A549 (cell line): ENCODE data around the gene LAGE3. TPM values are rescaled to one million over a fixed set of nuclear protein-coding genes. Genes with fewer than 3 reads are reported as not detected.

ENCODE experiments used
- ATAC-seq, 2 experiments: fragments of 200-7000 bp in 1 of 2; fragments of >200 bp in 1 of 2; cut with Nextera tagmentation in 1 of 2; cut with Tn5 transposase in 1 of 2; 3 replicates each; pipeline versions ENCODE4 v1.8.0 to v1.9.1; 2018 to 2020; ENCODE audit warnings: mild to moderate bottlenecking in 1 of 2, moderate library complexity in 1 of 2
- CTCF ChIA-PET: fragments of 300-600 bp; sonication (Branson Sonifier 250); formaldehyde crosslinking; extraction: SDS; loops from one replicate; lab custom pipeline; 2021; ENCODE audit warnings: antibody characterized with exemption, inconsistent platforms; lab: Yijun Ruan, JAX
- POLR2A ChIA-PET: fragments of 350-600 bp; formaldehyde crosslinking; extraction: SDS; loops from one replicate; lab custom pipeline; 2021; ENCODE audit warnings: antibody characterized with exemption, inconsistent platforms; lab: Yijun Ruan, JAX
- DNase-seq, 2 experiments: peaks; one replicate each; pipeline versions ENCODE4 v3.0.0 to v3.0.0-alpha.2; 2011 to 2016; ENCODE audit warnings: low read depth in 1 of 2, low spot score in 1 of 2
- FAIRE-seq: peaks from 2 replicates; lab custom pipeline; 2011; peaks lifted over from hg19 to GRCh38; lab: Jason Lieb, UNC
- H3K27ac ChIP-seq, 2 experiments: fragments of >200 bp; sonication (Bioruptor Twin); formaldehyde crosslinking; 3 replicates each; pipeline ENCODE4 v1.5.1; 2016 to 2017
- H3K4me1 ChIP-seq: fragments of >200 bp; sonication (Bioruptor Twin); formaldehyde crosslinking; 3 replicates; pipeline ENCODE4 v1.6.1; 2016
- H3K4me2 ChIP-seq: fragments of >200 bp; sonication (Bioruptor Twin); formaldehyde crosslinking; 3 replicates; pipeline ENCODE4 v1.6.1; 2016
- H3K4me3 ChIP-seq: fragments of >200 bp; sonication (Bioruptor Twin); formaldehyde crosslinking; 3 replicates; pipeline ENCODE4 v1.5.1; 2016
- H3K9me3 ChIP-seq: fragments of >200 bp; sonication (Bioruptor Twin); formaldehyde crosslinking; 3 replicates; pipeline ENCODE4 v1.6.1; 2016
- CHD4 ChIP-seq: fragments of 200-600 bp; sonication (generic); IDR thresholded peaks from 2 replicates; pipeline ENCODE4 v1.6.1; 2016; ENCODE audit warnings: antibody characterized with exemption, mild to moderate bottlenecking, borderline replicate concordance
- EHF ChIP-seq: fragments of 250-450 bp; sonication (Bioruptor Pico); IDR thresholded peaks from 2 replicates; pipeline ENCODE4 v1.5.0; 2020; ENCODE audit warnings: mild to moderate bottlenecking
- EHMT2 ChIP-seq: fragments of 200-600 bp; sonication (generic); IDR thresholded peaks from 2 replicates; pipeline ENCODE4 v1.6.1; 2016; ENCODE audit warnings: antibody characterized with exemption, low read depth, mild to moderate bottlenecking, moderate library complexity
- ESRRA ChIP-seq: fragments of 150-350 bp; IDR thresholded peaks from 2 replicates; pipeline ENCODE4 v1.6.1; 2014; ENCODE audit warnings: mild to moderate bottlenecking, low read length, borderline replicate concordance
- FOSL2 ChIP-seq, 2 experiments: fragments of 450-650 bp in 1 of 2; fragments of >200 bp in 1 of 2; sonication (Bioruptor Twin) in 1 of 2; formaldehyde crosslinking; IDR thresholded peaks; 2 replicates each; pipeline versions ENCODE4 v1.5.0 to v1.6.1; 2016 to 2020; ENCODE audit warnings: mild to moderate bottlenecking in 1 of 2, moderate library complexity in 1 of 2
- GATA3 ChIP-seq: IDR thresholded peaks from 2 replicates; pipeline ENCODE4 v1.6.1; 2012; ENCODE audit warnings: borderline replicate concordance
- HDAC2 ChIP-seq: fragments of 200-600 bp; sonication (generic); IDR thresholded peaks from 2 replicates; pipeline ENCODE4 v1.6.1; 2016
- HEYL ChIP-seq: fragments of 250-450 bp; sonication (Bioruptor Pico); IDR thresholded peaks from 2 replicates; pipeline ENCODE4 v1.8.0; 2021; ENCODE audit warnings: mild to moderate bottlenecking, moderate library complexity
- HMGXB4 ChIP-seq: fragments of 250-450 bp; sonication (Bioruptor Pico); IDR thresholded peaks from 2 replicates; pipeline ENCODE4 v1.5.0; 2021; ENCODE audit warnings: mild to moderate bottlenecking, moderate library complexity, borderline replicate concordance
- HOXB5 ChIP-seq: fragments of 250-450 bp; sonication (Bioruptor Pico); IDR thresholded peaks from 2 replicates; pipeline ENCODE4 v1.5.0; 2020; ENCODE audit warnings: mild to moderate bottlenecking, moderate library complexity
- JUN ChIP-seq, 2 experiments: fragments of >200 bp; sonication (Bioruptor Twin); formaldehyde crosslinking; IDR thresholded peaks; 2 replicates in 1 of 2; 3 replicates in 1 of 2; pipeline ENCODE4 v1.6.1; 2016 to 2017
- KDM1A ChIP-seq: fragments of 200-600 bp; sonication (generic); IDR thresholded peaks from 2 replicates; pipeline ENCODE4 v1.6.1; 2016; ENCODE audit warnings: low read depth, mild to moderate bottlenecking
- NFE2L2 ChIP-seq: fragments of 150-350 bp; conservative IDR thresholded peaks from 2 replicates; pipeline ENCODE4 v1.6.1; 2014; ENCODE audit warnings: low read length
- NPAS2 ChIP-seq: fragments of 250-450 bp; sonication (Bioruptor Pico); IDR thresholded peaks from 2 replicates; pipeline ENCODE4 v1.8.0; 2022; ENCODE audit warnings: mild to moderate bottlenecking, moderate library complexity, borderline replicate concordance
- NR3C1 ChIP-seq: fragments of >200 bp; sonication (Bioruptor Twin); formaldehyde crosslinking; IDR thresholded peaks from 3 replicates; pipeline ENCODE4 v1.6.1; 2017
- POLR2AphosphoS2 ChIP-seq: conservative IDR thresholded peaks from 2 replicates; pipeline ENCODE4 v1.6.1; 2012; ENCODE audit warnings: low read length, improper control_type of control experiment, inconsistent platforms
- RAD21 ChIP-seq, 2 experiments: fragments of >200 bp in 1 of 2; sonication (Bioruptor Twin) in 1 of 2; formaldehyde crosslinking in 1 of 2; IDR thresholded peaks in 1 of 2; conservative IDR thresholded peaks in 1 of 2; 2 replicates in 1 of 2; 3 replicates in 1 of 2; pipeline ENCODE4 v1.6.1; 2012 to 2018; ENCODE audit warnings: inconsistent platforms in 1 of 2
- REST ChIP-seq: fragments of 200-600 bp; sonication (generic); IDR thresholded peaks from 2 replicates; pipeline ENCODE4 v1.6.1; 2016; ENCODE audit warnings: antibody characterized with exemption, mild to moderate bottlenecking, moderate library complexity
- RFX5 ChIP-seq: fragments of 450-650 bp; IDR thresholded peaks from 2 replicates; pipeline ENCODE4 v1.7.1; 2014; ENCODE audit warnings: antibody characterized with exemption, mild to moderate bottlenecking, moderate library complexity
- RNF2 ChIP-seq: fragments of 200-600 bp; sonication (generic); IDR thresholded peaks from 2 replicates; pipeline ENCODE4 v1.6.1; 2016; ENCODE audit warnings: low read depth, mild to moderate bottlenecking, antibody characterized with exemption, moderate library complexity, borderline replicate concordance
- ZFP36 ChIP-seq: fragments of 450-650 bp; IDR thresholded peaks from 2 replicates; pipeline ENCODE4 v1.6.1; 2014; ENCODE audit warnings: borderline replicate concordance; ENCODE audit not compliant: partially characterized antibody
- ZNF302 ChIP-seq: fragments of 250-450 bp; sonication (Bioruptor Pico); IDR thresholded peaks from 2 replicates; pipeline ENCODE4 v1.9.0; 2021; ENCODE audit warnings: inconsistent platforms, mild to moderate bottlenecking, moderate library complexity
- WGBS: methylation state at CpG from one replicate; pipeline ENCODE4 v1.1.6; 2017; ENCODE audit errors: missing lambda C conversion rate; 5-methylcytosine and 5-hydroxymethylcytosine counted together
- polyA plus RNA-seq, 4 experiments: library from polyadenylated mRNA; depleted of rRNA in 3 of 4; stranded (reverse); fragments of >200 nt; fragmentation: RNase III in 1 of 4; extraction: RNeasy Plus Mini Kit Qiagen cat#74134 plus additional on column Dnase treatment in 1 of 4; gene quantifications; 2 replicates in 3 of 4; 3 replicates in 1 of 4; pipeline ENCODE4 v1.2.3, GENCODE V29; 2011 to 2017
- TF ChIP-seq, protein P1 (sequence below): fragments of >200 bp; sonication (Bioruptor Twin); formaldehyde crosslinking; IDR thresholded peaks from 2 replicates; pipeline ENCODE4 v1.6.1; 2016
- TF ChIP-seq, protein P2 (sequence below): fragments of 450-650 bp; IDR thresholded peaks from 2 replicates; pipeline ENCODE4 v1.6.1; 2014; ENCODE audit warnings: antibody characterized with exemption

Gene LAGE3
- polyA plus RNA-seq, 2 of the 4 experiments (the other 2 are of a cell fraction) = 20.6 to 49.7 TPM

GRCh38 chrX:154469880-154470279, 9.2 kb downstream of the LAGE3 start:
- Histone ChIP-seq H3K4me1 (no peaks in the 10 kb centered on the region), H3K4me2 (no peak overlapping the region), H3K4me3 (no peak overlapping the region), H3K9me3 (no peaks in the 10 kb centered on the region), H3K27ac (no peak overlapping the region)
- DNase-seq = no peak
- TF ChIP-seq, protein P1, sequence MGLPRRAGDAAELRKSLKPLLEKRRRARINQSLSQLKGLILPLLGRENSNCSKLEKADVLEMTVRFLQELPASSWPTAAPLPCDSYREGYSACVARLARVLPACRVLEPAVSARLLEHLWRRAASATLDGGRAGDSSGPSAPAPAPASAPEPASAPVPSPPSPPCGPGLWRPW = no peak
- 92% methylated on average over 14 of the region's 18 CpGs for WGBS
- ChIA-PET POLR2A (no interaction called here), CTCF (no interaction called here)
- ATAC-seq = no peak
- FAIRE-seq = no peak

- DNase-seq (no peak), ATAC-seq (no peak), FAIRE-seq (no peak)
- Histone ChIP-seq H3K4me2 (no peak overlapping the region), H3K27ac (no peak overlapping the region), H3K4me1 (no peaks in the 10 kb centered on the region), H3K4me3 (no peak overlapping the region), H3K9me3 (no peaks in the 10 kb centered on the region)
- ChIA-PET POLR2A (no interaction called here), CTCF (no interaction called here)
- TF ChIP-seq ESRRA (no peak), JUN (IDR thresholded peaks at IDR 0.05) (no peak), HOXB5 (CRISPR knock-in tag) (no peak), RNF2 (no peak), RFX5 (no peak), REST (no peak), GATA3 (no peak), NR3C1 (no peak), NPAS2 (CRISPR knock-in tag) (no peak), EHMT2 (no peak), HDAC2 (no peak), FOSL2 (IDR thresholded peaks at IDR 0.05) (no peak), FOSL2 (CRISPR knock-in tag; IDR thresholded peaks at IDR 0.05) (no peak), ZFP36 (no peak), ZNF302 (CRISPR knock-in tag) (no peak), HEYL (no peak), NFE2L2 (no peak)
- WGBS = 92% methylated on average over 4 of the region's 9 CpGs
These were observed 10.0 kb downstream of the LAGE3 start for GRCh38 chrX:154469114-154469513.

GRCh38 chrX:154468217-154468616, 10.9 kb downstream of the LAGE3 start:
- Histone ChIP-seq H3K4me1 (no peaks in the 10 kb centered on the region), H3K9me3 (no peaks in the 10 kb centered on the region), H3K4me3 (no peak overlapping the region), H3K27ac (no peak overlapping the region), H3K4me2 (no peak overlapping the region)
- ATAC-seq = no peak
- no peak for DNase-seq
- 99% methylated on average over 10 of the region's 23 CpGs for WGBS
- FAIRE-seq = no peak
- CTCF ChIA-PET = no interaction called here
- POLR2A ChIA-PET = no interaction called here
- TF ChIP-seq FOSL2 (IDR thresholded peaks at IDR 0.05) (no peak), FOSL2 (CRISPR knock-in tag; IDR thresholded peaks at IDR 0.05) (no peak), POLR2AphosphoS2 (no peak), CHD4 (no peak), REST (no peak), HMGXB4 (no peak), ZFP36 (no peak), RAD21 (conservative IDR thresholded peaks at IDR 0.05 in 1 of 2, IDR thresholded peaks at IDR 0.05 in 1 of 2) (no peak), KDM1A (no peak), EHF (CRISPR knock-in tag) (no peak)
- TF ChIP-seq, protein P2, sequence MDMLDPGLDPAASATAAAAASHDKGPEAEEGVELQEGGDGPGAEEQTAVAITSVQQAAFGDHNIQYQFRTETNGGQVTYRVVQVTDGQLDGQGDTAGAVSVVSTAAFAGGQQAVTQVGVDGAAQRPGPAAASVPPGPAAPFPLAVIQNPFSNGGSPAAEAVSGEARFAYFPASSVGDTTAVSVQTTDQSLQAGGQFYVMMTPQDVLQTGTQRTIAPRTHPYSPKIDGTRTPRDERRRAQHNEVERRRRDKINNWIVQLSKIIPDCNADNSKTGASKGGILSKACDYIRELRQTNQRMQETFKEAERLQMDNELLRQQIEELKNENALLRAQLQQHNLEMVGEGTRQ = no peak
